K562 (cell line): Measurements from ENCODE around the gene MRFAP1.

Source experiments
- CTBP1 ChIP-seq: fragments of 450-650 bp; IDR thresholded peaks from 2 replicates; pipeline ENCODE4 v1.6.1; 2016; ENCODE audit warnings: borderline replicate concordance
- TF ChIP-seq, protein P1 (sequence below): conservative IDR thresholded peaks from 2 replicates; pipeline ENCODE4 v1.6.1; 2011; ENCODE audit warnings: low read depth, mild to moderate bottlenecking, low read length; ENCODE audit not compliant: control insufficient read depth

DNA sequence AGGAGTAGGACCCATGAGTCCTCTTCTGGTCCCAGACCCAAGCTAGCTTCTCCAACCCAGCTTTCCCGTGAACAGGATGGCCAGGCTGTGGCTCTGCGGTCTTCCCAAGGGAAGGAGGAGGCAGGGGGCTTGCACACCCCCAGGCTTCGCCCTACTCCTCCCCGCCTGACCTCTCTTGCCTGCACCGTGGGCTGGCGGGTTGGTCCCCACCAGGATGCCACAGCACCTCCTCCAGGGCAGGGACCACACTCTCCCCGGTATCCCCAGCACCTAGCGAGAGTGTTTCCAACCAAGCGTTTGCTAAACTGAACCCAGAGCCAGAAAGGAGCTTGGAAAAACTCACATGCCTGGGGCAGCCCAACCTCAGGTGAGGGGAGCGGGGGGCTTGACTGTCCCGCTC lies 44.2 kb downstream of the MRFAP1 start:
- TF ChIP-seq, protein P1, sequence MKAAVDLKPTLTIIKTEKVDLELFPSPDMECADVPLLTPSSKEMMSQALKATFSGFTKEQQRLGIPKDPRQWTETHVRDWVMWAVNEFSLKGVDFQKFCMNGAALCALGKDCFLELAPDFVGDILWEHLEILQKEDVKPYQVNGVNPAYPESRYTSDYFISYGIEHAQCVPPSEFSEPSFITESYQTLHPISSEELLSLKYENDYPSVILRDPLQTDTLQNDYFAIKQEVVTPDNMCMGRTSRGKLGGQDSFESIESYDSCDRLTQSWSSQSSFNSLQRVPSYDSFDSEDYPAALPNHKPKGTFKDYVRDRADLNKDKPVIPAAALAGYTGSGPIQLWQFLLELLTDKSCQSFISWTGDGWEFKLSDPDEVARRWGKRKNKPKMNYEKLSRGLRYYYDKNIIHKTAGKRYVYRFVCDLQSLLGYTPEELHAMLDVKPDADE, result no peak
- no peak for TF ChIP-seq CTBP1
